ENCODE results near the gene ACTR2.
"Not testable (repeated sequence)": the region's sequence is repeated elsewhere in the genome, so short reads cannot be mapped to it uniquely, and the experiment has no call there.

DNA sequence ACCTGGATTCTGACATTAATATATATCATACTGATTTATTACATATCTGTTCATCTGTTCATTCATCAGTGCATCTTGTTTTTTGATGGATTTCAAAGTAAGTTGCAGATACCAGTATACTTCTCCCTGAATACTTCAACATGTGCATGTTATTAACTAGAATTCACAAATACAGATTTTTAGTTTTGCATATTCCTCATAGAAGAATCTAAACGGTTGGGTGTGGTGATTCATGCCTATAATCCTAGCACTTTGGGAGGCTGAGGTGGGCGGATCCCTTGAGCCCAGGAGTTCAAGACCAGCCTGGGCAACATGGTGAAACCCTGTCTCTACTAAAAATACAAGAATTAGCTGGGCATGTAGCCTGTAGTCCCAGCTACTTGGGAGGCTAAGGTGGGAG is 16.8 kb downstream of the ACTR2 start:
- TF ChIP-seq POLR2A, EP300, POLR2AphosphoS5 (IDR thresholded peaks at IDR 0.05): not testable (repeated sequence)
- TF ChIP-seq, protein P1, sequence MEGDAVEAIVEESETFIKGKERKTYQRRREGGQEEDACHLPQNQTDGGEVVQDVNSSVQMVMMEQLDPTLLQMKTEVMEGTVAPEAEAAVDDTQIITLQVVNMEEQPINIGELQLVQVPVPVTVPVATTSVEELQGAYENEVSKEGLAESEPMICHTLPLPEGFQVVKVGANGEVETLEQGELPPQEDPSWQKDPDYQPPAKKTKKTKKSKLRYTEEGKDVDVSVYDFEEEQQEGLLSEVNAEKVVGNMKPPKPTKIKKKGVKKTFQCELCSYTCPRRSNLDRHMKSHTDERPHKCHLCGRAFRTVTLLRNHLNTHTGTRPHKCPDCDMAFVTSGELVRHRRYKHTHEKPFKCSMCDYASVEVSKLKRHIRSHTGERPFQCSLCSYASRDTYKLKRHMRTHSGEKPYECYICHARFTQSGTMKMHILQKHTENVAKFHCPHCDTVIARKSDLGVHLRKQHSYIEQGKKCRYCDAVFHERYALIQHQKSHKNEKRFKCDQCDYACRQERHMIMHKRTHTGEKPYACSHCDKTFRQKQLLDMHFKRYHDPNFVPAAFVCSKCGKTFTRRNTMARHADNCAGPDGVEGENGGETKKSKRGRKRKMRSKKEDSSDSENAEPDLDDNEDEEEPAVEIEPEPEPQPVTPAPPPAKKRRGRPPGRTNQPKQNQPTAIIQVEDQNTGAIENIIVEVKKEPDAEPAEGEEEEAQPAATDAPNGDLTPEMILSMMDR (IDR thresholded peaks at IDR 0.05) = not testable (repeated sequence)
